H1 (cell line): ENCODE results near the gene PALD1. TPM values are rescaled to one million over a fixed set of nuclear protein-coding genes. Genes with fewer than 3 reads are reported as not detected.

Experiments
- CTCF ChIA-PET: fragments of 300-600 bp; sonication (Branson Sonifier 250); formaldehyde crosslinking; loops from one replicate; lab custom pipeline; 2021; ENCODE audit not compliant: partially characterized antibody; lab: Charles Lee
- POLR2A ChIA-PET: fragments of 300-600 bp; sonication (Branson Sonifier 250); formaldehyde crosslinking; loops from one replicate; lab custom pipeline; 2021; ENCODE audit warnings: inconsistent platforms; ENCODE audit not compliant: partially characterized antibody; lab: Charles Lee
- DNase-seq, 2 experiments: peaks; one replicate each; pipeline versions ENCODE4 v3.0.0 to v3.0.0-alpha.2; 2010 to 2022; ENCODE audit warnings: low spot score in 2 of 2, low read depth in 1 of 2, mixed read lengths in 1 of 2
- FAIRE-seq: peaks from 2 replicates; lab custom pipeline; 2011; peaks lifted over from hg19 to GRCh38; lab: Jason Lieb, UNC
- H2AFZ ChIP-seq: 2 replicates; pipeline ENCODE4 v1.8.1; 2012; ENCODE audit warnings: low read length, inconsistent platforms
- H2AK5ac ChIP-seq: 2 replicates; pipeline ENCODE4 v1.6.1; 2013; ENCODE audit warnings: low read depth, low read length
- H2BK120ac ChIP-seq: replicated peaks from 2 replicates; pipeline ENCODE3; 2013; ENCODE audit warnings: low read depth, low read length, inconsistent platforms
- H2BK12ac ChIP-seq: 2 replicates; pipeline ENCODE4 v1.6.1; 2013; ENCODE audit warnings: low read depth, low read length
- H2BK15ac ChIP-seq: 2 replicates; pipeline ENCODE4 v1.6.1; 2013; ENCODE audit warnings: low read length
- H2BK20ac ChIP-seq: 2 replicates; pipeline ENCODE4 v1.6.1; 2013; ENCODE audit warnings: low read length
- H2BK5ac ChIP-seq: 2 replicates; pipeline ENCODE4 v1.6.1; 2013; ENCODE audit warnings: low read depth, low read length
- H3K14ac ChIP-seq: 2 replicates; pipeline ENCODE4 v1.6.1; 2013; ENCODE audit warnings: inconsistent platforms; ENCODE audit not compliant: insufficient read length
- H3K18ac ChIP-seq: 2 replicates; pipeline ENCODE4 v1.6.1; 2013; ENCODE audit warnings: low read length; ENCODE audit errors: extremely low read depth
- H3K23ac ChIP-seq: 2 replicates; pipeline ENCODE4 v1.6.1; 2013; ENCODE audit warnings: inconsistent platforms; ENCODE audit not compliant: insufficient read length
- H3K23me2 ChIP-seq: 2 replicates; pipeline ENCODE4 v1.6.1; 2013; ENCODE audit warnings: low read depth, low read length
- H3K27ac ChIP-seq: 2 replicates; pipeline ENCODE4 v1.6.1; 2011; ENCODE audit warnings: low read depth, low read length, inconsistent platforms
- H3K27me3 ChIP-seq, 4 experiments: replicated peaks in 1 of 4; 1 replicate in 1 of 4; 2 replicates in 3 of 4; pipeline versions ENCODE4 v1.6.1 to v1.8.1; 2011 to 2013; ENCODE audit warnings: low read length in 3 of 4, mild to moderate bottlenecking in 3 of 4, inconsistent platforms in 2 of 4, mixed read lengths in 2 of 4, moderate library complexity in 1 of 4; ENCODE audit not compliant: control insufficient read depth in 3 of 4, insufficient read depth in 3 of 4; ENCODE audit errors: extremely low read depth in 1 of 4
- H3K36me3 ChIP-seq, 4 experiments: 2 replicates each; pipeline versions ENCODE4 v1.6.1 to v1.8.1; 2011 to 2013; ENCODE audit warnings: mild to moderate bottlenecking in 4 of 4, low read length in 3 of 4, moderate library complexity in 2 of 4, control low read depth in 1 of 4, inconsistent platforms in 1 of 4; ENCODE audit not compliant: insufficient read depth in 4 of 4, control insufficient read depth in 2 of 4
- H3K4ac ChIP-seq: replicated peaks from 2 replicates; pipeline ENCODE3; 2013; ENCODE audit warnings: low read length, low read depth, mixed read lengths, inconsistent platforms; ENCODE audit not compliant: insufficient read length
- H3K4me1 ChIP-seq, 4 experiments: replicated peaks in 1 of 4; 1 replicate in 1 of 4; 2 replicates in 3 of 4; pipeline versions ENCODE4 v1.6.1 to v1.8.1; 2011 to 2013; ENCODE audit warnings: low read length in 3 of 4, inconsistent platforms in 2 of 4, mixed read lengths in 1 of 4; ENCODE audit not compliant: insufficient read depth in 4 of 4, control insufficient read depth in 3 of 4
- H3K4me2 ChIP-seq, 2 experiments: 2 replicates each; pipeline versions ENCODE4 v1.6.1 to v1.8.1; 2011 to 2013; ENCODE audit warnings: low read depth in 2 of 2, low read length in 2 of 2, control low read depth in 1 of 2, inconsistent platforms in 1 of 2, mild to moderate bottlenecking in 1 of 2; ENCODE audit not compliant: insufficient read depth in 1 of 2
- H3K4me3 ChIP-seq, 4 experiments: fragments of 200-600, 300-600 bp in 1 of 4; sonication (generic), shearing (Covaris generic), sonication (Bioruptor Twin) in 1 of 4; 2 replicates each; pipeline versions ENCODE4 v1.5.1 to v1.8.1; 2011 to 2016; ENCODE audit warnings: low read length in 4 of 4, low read depth in 3 of 4, control low read depth in 2 of 4, inconsistent platforms in 2 of 4, mild to moderate bottlenecking in 2 of 4, mixed read lengths in 1 of 4, moderate library complexity in 1 of 4; ENCODE audit not compliant: insufficient read depth in 2 of 4; ENCODE audit errors: extremely low read depth in 1 of 4
- H3K56ac ChIP-seq: replicated peaks from 2 replicates; pipeline ENCODE3; 2013; ENCODE audit warnings: low read depth, mild to moderate bottlenecking, mixed read lengths, low read length, inconsistent platforms; ENCODE audit not compliant: insufficient read length
- H3K79me1 ChIP-seq: 2 replicates; pipeline ENCODE4 v1.6.1; 2013; ENCODE audit warnings: low read depth, low read length, control low read depth
- H3K79me2 ChIP-seq, 2 experiments: 2 replicates each; pipeline versions ENCODE4 v1.6.1 to v1.8.1; 2012 to 2013; ENCODE audit warnings: low read length in 2 of 2, mild to moderate bottlenecking in 2 of 2, inconsistent platforms in 1 of 2; ENCODE audit not compliant: insufficient read depth in 2 of 2, control insufficient read depth in 1 of 2
- H3K9ac ChIP-seq, 4 experiments: replicated peaks in 1 of 4; 1 replicate in 1 of 4; 2 replicates in 3 of 4; pipeline versions ENCODE4 v1.6.1 to v1.8.1; 2011 to 2013; ENCODE audit warnings: low read depth in 3 of 4, low read length in 3 of 4, control low read depth in 2 of 4, mild to moderate bottlenecking in 2 of 4, moderate library complexity in 2 of 4, inconsistent platforms in 1 of 4; ENCODE audit errors: extremely low read depth in 1 of 4
- H3K9me3 ChIP-seq, 2 experiments: 2 replicates each; pipeline versions ENCODE4 v1.6.1 to v1.8.1; 2012 to 2013; ENCODE audit warnings: mild to moderate bottlenecking in 2 of 2, moderate library complexity in 2 of 2, control low read depth in 1 of 2, inconsistent platforms in 1 of 2, low read depth in 1 of 2, low read length in 1 of 2, mixed read lengths in 1 of 2; ENCODE audit not compliant: insufficient read depth in 2 of 2
- H4K20me1 ChIP-seq, 2 experiments: replicated peaks in 1 of 2; 2 replicates each; pipeline versions ENCODE3 to v1.8.1; 2011 to 2013; ENCODE audit warnings: inconsistent platforms in 2 of 2, low read length in 2 of 2, mild to moderate bottlenecking in 1 of 2; ENCODE audit not compliant: insufficient read depth in 2 of 2, control insufficient read depth in 1 of 2
- H4K5ac ChIP-seq: 2 replicates; pipeline ENCODE4 v1.6.1; 2013; ENCODE audit warnings: low read length, low read depth, mixed read lengths, inconsistent platforms; ENCODE audit not compliant: insufficient read length
- H4K8ac ChIP-seq: 2 replicates; pipeline ENCODE4 v1.8.0; 2013; ENCODE audit warnings: mild to moderate bottlenecking, moderate library complexity, low read length, inconsistent platforms; ENCODE audit not compliant: insufficient read depth; ENCODE audit errors: extremely low read depth
- H4K91ac ChIP-seq: replicated peaks from 2 replicates; pipeline ENCODE3; 2013; ENCODE audit warnings: low read length, mixed read lengths, inconsistent platforms; ENCODE audit not compliant: insufficient read length
- BCL11A ChIP-seq, 2 experiments: IDR thresholded peaks; one replicate each; pipeline ENCODE4 v1.6.1; 2011; ENCODE audit warnings: low read depth in 2 of 2, low read length in 2 of 2, mild to moderate bottlenecking in 2 of 2
- CBX8 ChIP-seq: fragments of 300-800, 300-1000 bp; sonication (generic); IDR thresholded peaks from 2 replicates; pipeline ENCODE4 v1.7.1; 2016; ENCODE audit warnings: low read depth, low read length, borderline replicate concordance
- E2F6 ChIP-seq: IDR thresholded peaks from 2 replicates; pipeline ENCODE4 v1.6.1; 2012; ENCODE audit warnings: inconsistent platforms
- EP300 ChIP-seq, 2 experiments: IDR thresholded peaks; 1 replicate in 1 of 2; 2 replicates in 1 of 2; pipeline ENCODE4 v1.6.1; 2011 to 2012; ENCODE audit warnings: low read depth in 2 of 2, low read length in 2 of 2, mild to moderate bottlenecking in 2 of 2, borderline replicate concordance in 1 of 2, inconsistent platforms in 1 of 2, moderate library complexity in 1 of 2
- KDM5A ChIP-seq: fragments of 200-600 bp; IDR thresholded peaks from 2 replicates; pipeline ENCODE4 v1.7.1; 2012; ENCODE audit warnings: mild to moderate bottlenecking, low read length, inconsistent platforms, mixed read lengths
- RFX5 ChIP-seq: IDR thresholded peaks from 2 replicates; pipeline ENCODE4 v1.6.1; 2011; ENCODE audit warnings: low read depth, low read length, improper control_type of control experiment, borderline replicate concordance
- RNF2 ChIP-seq: fragments of 200-900, 300-1000 bp; sonication (generic); IDR thresholded peaks from 2 replicates; pipeline ENCODE4 v1.7.1; 2016; ENCODE audit warnings: borderline replicate concordance, low read depth, mild to moderate bottlenecking, antibody characterized with exemption, low read length; ENCODE audit not compliant: poor library complexity, severe bottlenecking; ENCODE audit errors: missing control alignments
- SAP30 ChIP-seq: fragments of 300-600 bp; sonication (generic); IDR thresholded peaks from 2 replicates; pipeline ENCODE4 v1.7.1; 2012; ENCODE audit warnings: low read length, moderate library complexity, mild to moderate bottlenecking, inconsistent platforms; ENCODE audit not compliant: insufficient read depth, insufficient replicate concordance
- ZNF274 ChIP-seq: IDR thresholded peaks from 2 replicates; pipeline ENCODE4 v1.7.0; 2012; ENCODE audit warnings: low read length, borderline replicate concordance; ENCODE audit errors: extremely low read depth
- WGBS, 2 experiments: shearing (Covaris generic) in 1 of 2; methylation state at CpG; one replicate each; pipeline versions ENCODE4 v1.1.6 to v1.1.7; 2013 to 2015; ENCODE audit warnings: low lambda C conversion rate in 2 of 2, mixed read lengths in 2 of 2, inconsistent platforms in 1 of 2, low coverage in 1 of 2, missing lambda C conversion rate in 1 of 2; ENCODE audit not compliant: insufficient replicate concordance in 2 of 2, insufficient coverage in 1 of 2, insufficient read length in 1 of 2; ENCODE audit errors: extremely low coverage in 1 of 2, missing lambda C conversion rate in 1 of 2; 5-methylcytosine and 5-hydroxymethylcytosine counted together
- polyA plus RNA-seq, 7 experiments: library from polyadenylated mRNA; depleted of rRNA in 3 of 7; stranded (reverse) in 5 of 7; unstranded in 2 of 7; fragments of >200 nt in 5 of 7; fragments of 200-250 nt in 2 of 7; gene quantifications; 1 replicate in 5 of 7; 2 replicates in 1 of 7; 4 replicates in 1 of 7; pipeline versions ENCODE4 v1.2.1 to v1.2.3, GENCODE V29; 2011 to 2013; ENCODE audit warnings: missing spikeins in 2 of 7, mixed read lengths in 2 of 7
- total RNA-seq: library from RNA; stranded (reverse); fragmentation: NEBNext Ultra II Directional; extraction: Animal tissue kit (Norgen Biotek cat#: 25700); gene quantifications from 2 replicates; pipeline ENCODE4 v1.2.1, GENCODE V29; 2021

PALD1 gene
- total and polyA plus RNA-seq, 2 of the 8 experiments (the other 6 are each of a cell fraction or from before 2014, with no cell fraction given), result 13.3 to 32.8 TPM

- no peak overlapping the region for H3K56ac ChIP-seq
- CTCF ChIA-PET, result no interaction called here
- DNase-seq (no peak), FAIRE-seq (no peak)
- H3K4me3 ChIP-seq, result no peak overlapping the region
- H2AFZ ChIP-seq, result no peak overlapping the region
- no peak overlapping the region for H4K91ac ChIP-seq
- no peak overlapping the region for H2BK12ac ChIP-seq
- no peaks in the 10 kb centered on the region for H3K79me2 ChIP-seq
- no peak overlapping the region for H3K9ac ChIP-seq
- H3K27me3 ChIP-seq, result no peaks in the 10 kb centered on the region
- no peak overlapping the region for H3K4ac ChIP-seq
- no peak overlapping the region for H3K4me2 ChIP-seq
- no peak overlapping the region for H2BK15ac ChIP-seq
- no peak overlapping the region for H2AK5ac ChIP-seq
- no peak overlapping the region for H3K14ac ChIP-seq
- no peaks in the 10 kb centered on the region; a peak in 1 of 7 replicates for H3K4me1 ChIP-seq
- no peak overlapping the region for H4K5ac ChIP-seq
- no peak for TF ChIP-seq KDM5A
- no peak for TF ChIP-seq RFX5
- TF ChIP-seq BCL11A (IDR thresholded peaks at IDR 0.05; ENCODE audit: low read depth in 2 of 2, low read length in 2 of 2), result no peak
- TF ChIP-seq RNF2, result no peak
- TF ChIP-seq CBX8, result no peak
- no peak for TF ChIP-seq EP300 (IDR thresholded peaks at IDR 0.05; ENCODE audit: borderline replicate concordance in 1 of 2, low read depth in 2 of 2, low read length in 2 of 2)
- no peak for TF ChIP-seq ZNF274
- no peak for TF ChIP-seq SAP30
- no peak for TF ChIP-seq E2F6
- H2BK5ac ChIP-seq, result no peak overlapping the region
- no peak overlapping the region for H3K27ac ChIP-seq
- no peaks in the 10 kb centered on the region for H3K23me2 ChIP-seq
- no peaks in the 10 kb centered on the region for H3K79me1 ChIP-seq
- no peak overlapping the region; the same call in 1 of the 2 replicates for H4K8ac ChIP-seq
- POLR2A ChIA-PET, result no interaction called here
- H3K36me3 ChIP-seq, result no peaks in the 10 kb centered on the region
- H4K20me1 ChIP-seq, result no peaks in the 10 kb centered on the region
- no peak overlapping the region for H3K23ac ChIP-seq
- no peak overlapping the region for H3K18ac ChIP-seq
- no peak overlapping the region for H2BK120ac ChIP-seq
- no peak overlapping the region for H2BK20ac ChIP-seq
- H3K9me3 ChIP-seq, result no peaks in the 10 kb centered on the region
- WGBS, 2 experiments, result 88% methylated on average over 4 of the region's 4 CpGs; no CpG with 5 or more reads in 1 of the 2 experiments
Observed at GRCh38 chr10:70607936-70608335, 129.4 kb downstream of the PALD1 start.
